Skin epidermis (tissue), 12 donors: ENCODE measurements around the gene STOML1.

Source experiments
- H3K27ac ChIP-seq, 21 experiments: fragments of 200-600 bp; sonication (generic) in 11 of 21; one replicate each; pipeline ENCODE4 v1.5.0; 2020; ENCODE audit warnings: mild to moderate bottlenecking in 3 of 21, inconsistent platforms in 2 of 21, moderate library complexity in 2 of 21
- H3K4me3 ChIP-seq, 7 experiments: fragments of 200-600 bp; sonication (generic) in 2 of 7; one replicate each; pipeline ENCODE4 v1.5.0; 2020; ENCODE audit warnings: inconsistent platforms in 2 of 7, mild to moderate bottlenecking in 2 of 7, moderate library complexity in 1 of 7

STOML1 gene

GRCh38 chr15:74022706-74023470 lies 30.8 kb upstream of the STOML1 start:
- Histone ChIP-seq H3K4me3 (no peak overlapping the region), H3K27ac (no peak overlapping the region)

GRCh38 chr15:74019734-74020133 lies 27.6 kb upstream of the STOML1 start:
- H3K27ac ChIP-seq = no peak overlapping the region

GRCh38 chr15:74013374-74013894 lies 21.3 kb upstream of the STOML1 start:
- Histone ChIP-seq H3K4me3 (no peak overlapping the region), H3K27ac (peak overlapping the region in 1 of 21 experiments; percentile 47)

More at GRCh38 chr15:74019734-74020133, 27.6 kb upstream of the STOML1 start:
- no peak overlapping the region for H3K4me3 ChIP-seq

- Histone ChIP-seq H3K4me3 (no peak overlapping the region), H3K27ac (peak overlapping the region in 13 of 21 experiments; percentile 4 to 75 (median 39))
Observed at GRCh38 chr15:74011610-74012009, 19.5 kb upstream of the STOML1 start.

- Histone ChIP-seq H3K4me3 (no peak overlapping the region), H3K27ac (peak overlapping the region in 15 of 21 experiments; percentile 4 to 75 (median 33))
Observed at GRCh38 chr15:74010929-74011540, 18.9 kb upstream of the STOML1 start.

- Histone ChIP-seq H3K27ac (peak overlapping the region in 7 of 21 experiments; percentile 12 to 72 (median 29)), H3K4me3 (no peak overlapping the region)
Observed at GRCh38 chr15:74008901-74009300, 16.8 kb upstream of the STOML1 start.

GRCh38 chr15:74007820-74008371 lies 15.8 kb upstream of the STOML1 start:
- peak overlapping the region in 14 of 21 experiments; percentile 9 to 72 (median 50) for H3K27ac ChIP-seq

GRCh38 chr15:74006774-74007639 lies 14.9 kb upstream of the STOML1 start:
- peak overlapping the region in 17 of 21 experiments; percentile 0 to 72 (median 35) for H3K27ac ChIP-seq
- no peak overlapping the region for H3K4me3 ChIP-seq

More at GRCh38 chr15:74007820-74008371, 15.8 kb upstream of the STOML1 start:
- H3K4me3 ChIP-seq = no peak overlapping the region

GRCh38 chr15:73997986-73998385 lies 5.9 kb upstream of the STOML1 start:
- Histone ChIP-seq H3K4me3 (peak overlapping the region in 2 of 7 experiments; percentile 65 to 82), H3K27ac (peak overlapping the region in 12 of 21 experiments; percentile 13 to 99 (median 92))

- peak overlapping the region; percentile 9 to 93 (median 71) for H3K4me3 ChIP-seq
- H3K27ac ChIP-seq = peak overlapping the region in 19 of 21 experiments; percentile 5 to 99 (median 94)
Observed at GRCh38 chr15:73996939-73997338, 4.8 kb upstream of the STOML1 start.

- peak overlapping the region in 18 of 21 experiments; percentile 44 to 99 (median 94) for H3K27ac ChIP-seq
- H3K4me3 ChIP-seq = peak overlapping the region; percentile 9 to 93 (median 71)
Observed at GRCh38 chr15:73996267-73996666, 4.2 kb upstream of the STOML1 start.

GRCh38 chr15:73994912-73995622 lies 3.0 kb upstream of the STOML1 start:
- Histone ChIP-seq H3K4me3 (peak overlapping the region; percentile 63 to 93 (median 82)), H3K27ac (peak overlapping the region; percentile 71 to 99 (median 95))

GRCh38 chr15:73994413-73994883 lies 2.4 kb upstream of the STOML1 start, which contains the start of gene PML:
Gene PML, plus strand, starts transcription at chr15:73994716. Its CDS starts 97 bp downstream, at chr15:73994813.
- peak within 1 kb of the TSS; percentile 71 to 99 (median 95) for H3K27ac ChIP-seq
- H3K4me3 ChIP-seq = peak within 1 kb of the TSS; percentile 63 to 93 (median 82)

GRCh38 chr15:73993211-73993994 lies 1.3 kb upstream of the STOML1 start:
- Histone ChIP-seq H3K27ac (peak overlapping the region in 16 of 21 experiments; percentile 48 to 99 (median 95)), H3K4me3 (peak overlapping the region in 5 of 7 experiments; percentile 63 to 93 (median 71))

GRCh38 chr15:73992594-73992898 lies 451 bp upstream of the STOML1 start:
- Histone ChIP-seq H3K27ac (peak overlapping the region in 18 of 21 experiments; percentile 58 to 99 (median 92)), H3K4me3 (peak overlapping the region; percentile 69 to 96 (median 76))

- H3K27ac ChIP-seq = peak overlapping the region in 20 of 21 experiments; percentile 65 to 99 (median 92)
Observed at GRCh38 chr15:73991260-73991659, 835 bp downstream of the STOML1 start.

GRCh38 chr15:73990250-73991005 lies 1.7 kb downstream of the STOML1 start:
- H3K27ac ChIP-seq = peak overlapping the region in 20 of 21 experiments; percentile 14 to 99 (median 92)
- H3K4me3 ChIP-seq = no peak overlapping the region

More at GRCh38 chr15:73991260-73991659, 835 bp downstream of the STOML1 start:
- H3K4me3 ChIP-seq = peak overlapping the region; percentile 69 to 96 (median 76)
